ENCODE results near the gene LASP1NB.
"Not testable (repeated sequence)": the region's sequence is repeated elsewhere in the genome, so short reads cannot be mapped to it uniquely, and the experiment has no call there.

Gene LASP1NB

DNA sequence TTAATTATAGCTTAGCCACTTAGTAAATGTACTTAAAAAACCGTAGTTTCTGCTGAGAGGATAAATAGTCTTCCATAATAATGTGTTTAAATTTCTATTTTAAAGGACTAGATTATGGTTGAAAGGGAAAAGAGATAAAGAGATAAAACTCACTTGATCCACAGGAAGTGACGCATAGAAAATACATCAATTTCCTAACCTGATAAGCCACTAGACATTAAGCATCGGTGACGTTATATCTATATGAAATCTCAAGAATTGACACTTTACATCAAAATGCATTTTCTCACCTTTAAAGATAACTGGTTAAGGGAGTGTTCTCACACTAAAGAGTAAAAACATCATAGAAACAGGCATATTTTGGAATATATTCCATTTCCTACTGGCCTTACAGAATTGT, 36.0 kb downstream of the LASP1NB start:
- no peak for DNase-seq (ENCODE audit: low read depth, low spot score)

DNA sequence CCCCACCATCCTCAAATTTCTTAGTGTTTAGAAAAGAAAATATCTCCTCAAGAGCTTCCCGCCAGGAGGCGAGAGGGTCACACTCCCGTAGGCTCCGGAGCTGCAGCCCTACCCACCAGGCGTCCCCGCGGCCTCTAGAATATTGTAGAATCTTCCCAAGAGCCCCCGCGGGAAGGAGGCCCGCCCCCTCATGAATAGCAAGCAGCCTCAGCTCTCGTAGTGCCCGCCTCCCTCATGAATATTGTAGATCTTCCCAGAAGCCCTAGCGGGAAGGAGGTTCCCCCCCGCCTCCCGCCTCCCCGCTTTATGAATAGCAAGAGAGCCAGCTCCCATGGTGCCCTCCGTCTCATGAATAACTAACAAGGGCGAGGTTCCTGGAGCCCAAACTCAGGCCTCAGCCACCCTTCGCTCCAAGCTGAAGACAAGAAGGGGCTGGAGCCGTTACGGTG, 41.9 kb downstream of the LASP1NB start, which contains the start of gene FBXO47:
Gene FBXO47 (minus strand): TSS at position 114 of the 449 bp plus-strand sequence. CDS start 4,378 bp downstream, outside the sequence.
- peak; percentile 68 for DNase-seq (ENCODE audit: low read depth, low spot score)

DNA sequence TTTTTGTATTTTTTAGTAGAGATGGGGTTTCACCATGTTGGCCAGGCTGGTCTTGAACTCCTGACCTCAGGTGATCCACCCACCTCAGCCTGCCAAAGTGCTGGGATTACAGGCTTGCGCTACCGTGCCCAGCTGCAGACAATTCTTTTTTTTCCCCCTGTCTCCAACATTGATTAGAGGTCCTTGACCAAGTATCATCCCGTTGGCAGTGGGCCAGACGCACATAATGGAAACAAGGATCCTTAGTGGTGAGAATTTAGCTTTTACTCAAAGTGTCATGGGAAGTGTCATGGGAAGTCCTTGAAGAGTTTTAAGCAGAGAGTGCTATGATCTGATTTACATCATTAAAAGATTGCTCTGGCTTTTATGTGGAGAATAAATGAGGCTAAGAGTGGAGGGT, 43.9 kb downstream of the LASP1NB start:
- DNase-seq (ENCODE audit: low read depth, low spot score) = no peak

DNA sequence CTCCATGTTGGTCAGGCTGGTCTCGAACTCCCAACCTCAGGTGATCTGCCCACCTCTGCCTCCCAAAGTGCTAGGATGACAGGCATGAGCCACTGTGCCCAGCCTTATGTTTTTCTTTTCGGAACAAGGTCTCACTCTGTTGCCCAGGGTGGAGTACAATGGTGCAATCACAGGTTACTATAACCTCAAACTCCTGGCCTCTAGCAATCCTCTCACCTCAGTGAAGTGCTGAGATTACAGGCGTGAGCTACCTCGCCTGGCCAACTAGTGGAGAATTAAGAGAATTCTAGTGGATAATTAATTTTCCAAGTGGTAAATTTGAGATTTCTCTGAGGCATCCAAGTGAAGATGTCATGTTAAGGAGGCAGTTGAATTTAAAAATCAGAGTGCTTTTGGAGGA, 44.7 kb downstream of the LASP1NB start:
- DNase-seq (ENCODE audit: low read depth, low spot score) = no peak

DNA sequence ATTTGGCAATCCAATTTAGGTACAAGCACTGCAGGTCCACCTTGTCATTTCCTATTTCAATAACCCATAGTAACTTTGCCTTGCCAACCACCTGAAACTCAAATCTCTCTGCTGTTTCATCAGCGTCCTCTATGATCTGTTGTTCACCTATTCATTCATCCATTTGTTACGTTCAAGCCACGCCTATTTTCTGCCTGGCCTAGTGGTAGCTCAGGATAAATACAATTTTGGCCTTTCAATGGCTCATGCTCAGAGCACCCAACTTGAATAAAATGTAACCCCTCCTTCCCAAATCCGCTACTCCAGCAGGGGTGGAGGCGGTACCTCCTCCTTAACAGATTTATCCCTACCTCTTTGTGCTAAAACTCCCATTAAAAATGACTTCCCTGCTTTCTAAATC, 45.4 kb downstream of the LASP1NB start:
- DNase-seq (ENCODE audit: low read depth, low spot score) = no peak

DNA sequence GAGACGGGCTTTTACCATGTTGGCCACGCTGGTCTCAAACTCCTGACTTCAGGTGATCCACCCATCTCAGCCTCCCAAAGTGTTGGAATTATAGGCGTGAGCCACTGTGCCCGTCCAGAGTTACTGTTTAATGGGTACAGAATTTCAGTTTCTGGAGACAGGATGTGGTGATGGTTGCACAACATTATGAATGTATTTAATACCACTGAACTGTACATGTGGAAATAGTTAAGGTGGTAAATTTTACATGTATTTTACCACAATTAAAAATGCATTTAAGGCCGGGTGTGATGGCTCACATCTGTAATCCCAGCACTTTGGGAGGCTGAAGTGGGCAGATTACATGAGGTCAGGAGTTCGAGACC, 50.8 kb downstream of the LASP1NB start:
- DNase-seq (ENCODE audit: low read depth, low spot score) = not testable (repeated sequence)

DNA sequence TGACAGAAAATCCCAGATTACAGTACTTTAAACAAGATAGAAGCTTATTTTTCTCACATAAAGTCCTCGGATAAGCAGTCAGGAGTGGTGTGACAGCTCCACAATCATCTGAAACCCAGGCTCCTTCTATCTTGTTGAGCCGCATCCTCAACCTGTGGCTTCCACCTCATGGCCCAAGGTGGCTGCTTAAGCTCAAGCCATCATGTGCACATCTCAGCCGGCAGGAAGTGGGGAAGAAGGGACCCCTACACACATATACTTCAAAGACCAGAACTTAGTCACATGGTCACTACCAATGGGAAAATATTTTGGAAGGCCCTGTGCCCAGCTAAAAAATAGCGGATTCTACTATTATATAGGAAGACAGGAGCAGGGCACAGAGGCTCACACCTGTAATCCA, 52.8 kb downstream of the LASP1NB start:
- DNase-seq (ENCODE audit: low read depth, low spot score) = no peak

Data from activated CD4-positive, CD25-positive, alpha-beta regulatory T cell treated with anti-CD3 and anti-CD28 coated beads, Interleukin-2, amount 50 U/mL, for 16 hours (primary cell).